PFSK-1 (cell line): ENCODE measurements around the gene PPM1N.

Experiments used
- FOXP2 ChIP-seq: optimal IDR thresholded peaks from 2 replicates; pipeline ENCODE3; 2011; ENCODE audit warnings: borderline replicate concordance, control low read depth, inconsistent platforms; ENCODE audit not compliant: insufficient read depth; ENCODE audit errors: extremely low read length, extremely low read depth
- POLR2AphosphoS5 ChIP-seq: IDR thresholded peaks from 2 replicates; pipeline ENCODE4 v1.6.1; 2012; ENCODE audit warnings: low read depth, mild to moderate bottlenecking, control low read depth, low read length, moderate library complexity
- REST ChIP-seq, 2 experiments: IDR thresholded peaks; 2 replicates each; pipeline versions ENCODE4 v1.6.1 to v1.8.0; 2011 to 2012; ENCODE audit warnings: low read depth in 2 of 2, low read length in 2 of 2, control low read depth in 1 of 2, inconsistent platforms in 1 of 2, mild to moderate bottlenecking in 1 of 2, moderate library complexity in 1 of 2; ENCODE audit not compliant: insufficient read depth in 1 of 2
- SIN3A ChIP-seq: IDR thresholded peaks from 2 replicates; pipeline ENCODE4 v1.6.1; 2012; ENCODE audit warnings: mild to moderate bottlenecking, low read length, moderate library complexity, borderline replicate concordance; ENCODE audit not compliant: insufficient read depth
- TAF1 ChIP-seq: IDR thresholded peaks from 2 replicates; pipeline ENCODE4 v1.6.1; 2012; ENCODE audit warnings: low read length, control low read depth, borderline replicate concordance; ENCODE audit not compliant: insufficient read depth

PPM1N gene

GRCh38 chr19:45489216-45489855, 8.9 kb upstream of the PPM1N start:
- no peak for TF ChIP-seq SIN3A

- TF ChIP-seq FOXP2 (no peak), REST (IDR thresholded peaks at IDR 0.05; ENCODE audit: insufficient read depth in 1 of 2, low read depth in 2 of 2, low read length in 2 of 2) (no peak), TAF1 (no peak), POLR2AphosphoS5 (no peak), SIN3A (no peak)
These were observed 6.1 kb upstream of the PPM1N start for GRCh38 chr19:45492137-45492626.

GRCh38 chr19:45492627-45493470, 5.4 kb upstream of the PPM1N start:
- TF ChIP-seq FOXP2 (no peak), SIN3A (no peak), REST (IDR thresholded peaks at IDR 0.05; ENCODE audit: insufficient read depth in 1 of 2, low read depth in 2 of 2, low read length in 2 of 2) (no peak), TAF1 (no peak), POLR2AphosphoS5 (no peak)

- TF ChIP-seq SIN3A: no peak
- no peak for TF ChIP-seq REST (IDR thresholded peaks at IDR 0.05; ENCODE audit: insufficient read depth in 1 of 2, low read depth in 2 of 2, low read length in 2 of 2)
- TF ChIP-seq FOXP2: no peak
- TF ChIP-seq POLR2AphosphoS5: no peak
These were observed 3.9 kb upstream of the PPM1N start for GRCh38 chr19:45494261-45494916.

- TF ChIP-seq REST (IDR thresholded peaks at IDR 0.05; ENCODE audit: insufficient read depth in 1 of 2, low read depth in 2 of 2, low read length in 2 of 2) (no peak), FOXP2 (no peak), TAF1 (no peak), POLR2AphosphoS5 (no peak), SIN3A (no peak)
These were observed 3.1 kb upstream of the PPM1N start for GRCh38 chr19:45495178-45495577.
